ENCODE data around the gene LEMD2. TPM values are rescaled to one million over a fixed set of nuclear protein-coding genes. Genes with fewer than 3 reads are reported as not detected.

Gene LEMD2
- 67.5 and 79.0 TPM in 2 replicates for total RNA-seq (2014; rRNA removed; shearing (Covaris generic))
- polyA plus RNA-seq (2016; fragmentation: Nextera tagmentation; extraction: Ambion mirVana) = 20.1 and 21.5 TPM in 2 replicates

DNA sequence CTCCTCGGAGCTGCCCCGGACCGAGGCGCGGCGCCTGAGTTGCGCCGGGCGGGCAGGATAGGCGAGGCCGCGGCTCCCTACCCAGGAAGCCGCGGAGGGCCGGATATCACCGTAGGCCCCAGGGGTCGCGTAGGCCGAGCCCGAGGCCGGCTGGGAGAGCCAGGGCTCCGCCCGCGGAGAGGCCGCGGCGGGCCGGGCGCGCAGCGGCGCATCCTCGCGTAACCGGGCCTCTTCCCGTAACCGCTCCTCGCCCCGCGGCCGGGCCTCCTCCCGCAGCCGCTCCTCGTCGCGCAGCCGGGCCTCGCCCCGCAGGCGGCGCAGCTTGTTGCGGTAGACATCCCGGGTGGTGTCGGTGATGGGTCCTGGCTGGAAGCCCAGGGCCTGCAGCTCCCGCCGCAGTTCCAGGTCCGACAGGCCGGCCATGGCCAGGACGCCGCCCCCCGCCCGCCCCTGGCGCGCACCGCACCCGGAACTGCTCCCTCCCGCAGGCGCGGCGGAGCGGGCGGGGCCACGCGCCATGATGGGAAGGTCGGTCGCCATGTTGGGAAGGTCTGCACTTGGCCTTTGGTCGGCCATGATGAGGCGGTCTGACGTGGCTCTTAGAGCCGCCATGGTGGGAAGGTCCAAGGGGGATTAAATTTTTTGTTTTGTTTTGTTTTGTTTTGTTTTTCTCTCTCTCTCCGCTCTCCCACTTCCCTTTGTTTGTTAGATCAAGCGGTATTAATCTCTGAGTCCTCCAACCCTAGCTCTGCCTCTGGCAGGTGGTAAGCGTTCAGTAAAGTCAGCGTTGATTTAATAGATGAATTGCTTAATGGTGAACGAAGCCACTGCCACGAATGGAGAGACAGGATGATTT is at the start of gene LEMD2:
TSS of gene LEMD2 (minus strand) at position 437 of the 856 bp plus-strand sequence. CDS start at position 423, 14 bp downstream.
- in situ Hi-C loops (cut with MboI) = no loop called here
- H3F3A ChIP-seq (ENCODE audit: insufficient read depth) = peaks cover 31% of the 10 kb centered on the region
- DNase-seq = peak; percentile 97
- H3K27ac ChIP-seq = peak within 1 kb of the TSS; percentile 97
- TF ChIP-seq EZH2 (IDR thresholded peaks at IDR 0.05; ENCODE audit: insufficient read depth, poor library complexity, severe bottlenecking) (no peak), EZH2phosphoT487 (IDR thresholded peaks at IDR 0.05; ENCODE audit: insufficient read depth, low read depth) (no peak)
- H3K4me1 ChIP-seq (ENCODE audit: insufficient read depth) = peaks cover 33% of the 10 kb centered on the region
- no peaks in the 10 kb centered on the region for H4K20me1 ChIP-seq (ENCODE audit: insufficient read depth)
- no peaks in the 10 kb centered on the region for H3K9me3 ChIP-seq (ENCODE audit: low read depth)
- peak within 1 kb of the TSS; percentile 97 for H3K4me2 ChIP-seq (ENCODE audit: unreplicated experiment)
- WGBS, 2 experiments (ENCODE audit: low coverage in 1 of 2, low lambda C conversion rate in 2 of 2, missing lambda C conversion rate in 2 of 2) = 3 to 4% methylated on average over 72 to 84 of the region's 86 CpGs
- H3K79me2 ChIP-seq (ENCODE audit: insufficient read depth) = peaks cover 37% of the 10 kb centered on the region
- H3K36me3 ChIP-seq (ENCODE audit: low read depth) = peaks cover 2% of the 10 kb centered on the region; the same call in 1 of the 2 replicates
- H3K4me3 ChIP-seq = peak within 1 kb of the TSS; percentile 73
- no peaks in the 10 kb centered on the region for H3K27me3 ChIP-seq (replicated peaks; ENCODE audit: insufficient read depth)
- H2AFZ ChIP-seq = peak within 1 kb of the TSS; percentile 86
- H3K9ac ChIP-seq = peak within 1 kb of the TSS; percentile 93
- H3K9me2 ChIP-seq (ENCODE audit: insufficient read depth) = no peaks in the 10 kb centered on the region

DNA sequence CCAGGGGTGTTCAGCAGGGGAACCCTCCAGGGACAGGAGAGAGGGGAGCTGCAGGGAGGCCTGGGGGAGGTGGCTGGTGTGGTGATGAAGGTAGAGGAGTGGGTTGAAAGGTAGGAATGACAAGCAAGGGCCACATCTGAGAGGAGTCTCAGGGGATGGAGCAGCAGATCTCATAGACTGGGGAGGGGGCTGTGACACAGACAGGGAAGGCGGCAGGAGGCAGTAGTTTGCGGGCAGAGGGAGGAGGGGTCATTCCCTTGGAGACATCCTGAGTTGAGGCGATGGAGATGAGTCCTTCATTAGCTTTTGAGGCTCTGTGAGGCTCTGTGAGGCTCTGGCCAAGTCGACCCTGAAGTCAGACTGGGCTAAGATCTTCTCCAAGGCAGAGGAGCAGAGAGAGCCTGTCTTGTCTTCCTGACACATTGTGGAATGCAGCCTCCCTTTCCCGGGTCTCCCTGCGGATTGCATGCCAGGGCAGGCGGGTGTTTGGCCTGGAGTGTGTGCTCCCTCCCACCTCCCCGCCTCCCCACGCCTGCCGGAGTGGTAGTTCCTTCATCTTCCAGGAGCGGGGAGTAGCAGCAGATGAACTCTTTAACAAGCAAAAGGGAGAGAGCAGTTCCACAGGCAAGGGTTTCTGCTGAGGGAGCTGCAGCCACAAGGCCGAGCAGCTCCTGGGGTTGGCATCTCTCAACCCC is 49.2 kb upstream of the LEMD2 start:
- Histone ChIP-seq H3K9ac (no peak overlapping the region), H3K4me1 (ENCODE audit: insufficient read depth) (peaks cover 35% of the 10 kb centered on the region), H2AFZ (peak overlapping the region; percentile 50), H3K27me3 (replicated peaks; ENCODE audit: insufficient read depth) (no peaks in the 10 kb centered on the region), H3K79me2 (ENCODE audit: insufficient read depth) (no peaks in the 10 kb centered on the region), H3K27ac (peak overlapping the region; percentile 12; the same call in 1 of the 2 replicates), H3K4me2 (ENCODE audit: unreplicated experiment) (peak overlapping the region; percentile 2), H3K36me3 (ENCODE audit: low read depth) (no peaks in the 10 kb centered on the region), H3K4me3 (no peak overlapping the region), H3K9me3 (ENCODE audit: low read depth) (no peaks in the 10 kb centered on the region), H4K20me1 (ENCODE audit: insufficient read depth) (no peaks in the 10 kb centered on the region), H3K9me2 (ENCODE audit: insufficient read depth) (no peaks in the 10 kb centered on the region), H3F3A (ENCODE audit: insufficient read depth) (peaks cover 17% of the 10 kb centered on the region)
- WGBS, 2 experiments (ENCODE audit: low coverage in 1 of 2, low lambda C conversion rate in 2 of 2, missing lambda C conversion rate in 2 of 2) = 33 to 46% methylated on average over 9 to 12 of the region's 12 CpGs
- TF ChIP-seq EZH2 (IDR thresholded peaks at IDR 0.05; ENCODE audit: insufficient read depth, poor library complexity, severe bottlenecking) (no peak), EZH2phosphoT487 (IDR thresholded peaks at IDR 0.05; ENCODE audit: insufficient read depth, low read depth) (no peak)
- DNase-seq = peak; percentile 63
- in situ Hi-C loops (cut with MboI) = no loop called here

DNA sequence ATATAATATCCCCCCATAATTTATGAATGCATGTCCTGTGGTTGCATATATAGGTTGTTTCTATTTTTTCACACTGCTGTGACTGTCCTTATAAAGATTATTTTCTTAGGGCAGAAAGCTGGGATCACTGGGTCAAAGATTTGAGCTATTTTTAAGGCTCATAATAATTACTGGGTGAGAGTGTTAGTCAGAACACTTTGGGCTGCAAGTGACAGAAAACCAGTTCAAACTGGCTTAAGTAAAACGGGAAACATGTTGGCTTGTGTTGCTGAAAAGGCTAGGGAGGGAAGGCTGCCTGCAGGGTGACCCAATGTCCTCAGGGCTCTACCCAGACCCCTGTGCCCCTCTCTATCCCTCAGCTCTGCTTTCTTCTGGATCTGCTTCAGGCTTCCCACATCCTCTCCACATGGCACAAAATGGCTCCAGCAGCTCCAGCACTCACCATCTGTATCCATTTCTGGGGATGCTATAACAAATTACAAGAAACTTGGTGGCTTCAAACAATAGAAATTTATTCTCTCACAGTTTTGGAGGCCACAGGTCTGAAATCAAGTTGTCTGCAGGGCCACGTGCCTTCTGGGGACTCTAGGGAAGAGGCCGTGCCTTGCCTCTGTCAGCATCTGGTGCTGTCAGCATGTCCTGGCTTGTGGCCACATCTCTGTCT is 48.0 kb upstream of the LEMD2 start:
- 70 to 77% methylated on average over 3 of the region's 3 CpGs for WGBS, 2 experiments (ENCODE audit: low coverage in 1 of 2, low lambda C conversion rate in 2 of 2, missing lambda C conversion rate in 2 of 2)
- H3K9ac ChIP-seq = no peak overlapping the region
- no peak overlapping the region for H3K4me2 ChIP-seq (ENCODE audit: unreplicated experiment)
- no peaks in the 10 kb centered on the region for H4K20me1 ChIP-seq (ENCODE audit: insufficient read depth)
- in situ Hi-C loops (cut with MboI) = no loop called here
- DNase-seq = no peak
- no peaks in the 10 kb centered on the region for H3K36me3 ChIP-seq (ENCODE audit: low read depth)
- no peak overlapping the region for H3K4me3 ChIP-seq
- H3K9me2 ChIP-seq (ENCODE audit: insufficient read depth) = no peaks in the 10 kb centered on the region
- TF ChIP-seq EZH2phosphoT487 (IDR thresholded peaks at IDR 0.05; ENCODE audit: insufficient read depth, low read depth) = no peak
- no peak for TF ChIP-seq EZH2 (IDR thresholded peaks at IDR 0.05; ENCODE audit: insufficient read depth, poor library complexity, severe bottlenecking)
- peaks cover 17% of the 10 kb centered on the region for H3F3A ChIP-seq (ENCODE audit: insufficient read depth)
- H3K27me3 ChIP-seq (replicated peaks; ENCODE audit: insufficient read depth) = no peaks in the 10 kb centered on the region
- no peaks in the 10 kb centered on the region for H3K9me3 ChIP-seq (ENCODE audit: low read depth)
- no peaks in the 10 kb centered on the region for H3K79me2 ChIP-seq (ENCODE audit: insufficient read depth)
- no peak overlapping the region for H3K27ac ChIP-seq
- no peak overlapping the region for H2AFZ ChIP-seq
- H3K4me1 ChIP-seq (ENCODE audit: insufficient read depth) = peaks cover 35% of the 10 kb centered on the region
